ENCODE measurements around the gene STX16.

The STX16 gene

GRCh38 chr20:58714340-58714922, 63.3 kb downstream of the STX16 start:
- no peak for DNase-seq
- WGBS (ENCODE audit: extremely low coverage, insufficient coverage, low lambda C conversion rate): no CpG with 5 or more reads among the region's 16 CpGs
- Histone ChIP-seq H3K4me3 (ENCODE audit: low read length) (no peak overlapping the region), H2BK15ac (replicated peaks; ENCODE audit: low read depth) (no peak overlapping the region), H3K4ac (ENCODE audit: low read depth, low read length) (no peak overlapping the region), H3K27me3 (ENCODE audit: insufficient read depth, low read length, poor library complexity) (no peaks in the 10 kb centered on the region), H3K9ac (ENCODE audit: low read length) (no peak overlapping the region), H3K56ac (ENCODE audit: low read length) (no peak overlapping the region), H4K8ac (ENCODE audit: low read depth, low read length) (no peak overlapping the region), H2AK5ac (ENCODE audit: low read length) (no peak overlapping the region), H4K5ac (ENCODE audit: low read length) (no peak overlapping the region), H3K36me3 (ENCODE audit: control insufficient read depth, insufficient read depth, low read length) (no peaks in the 10 kb centered on the region), H3K27ac (ENCODE audit: low read depth, low read length) (no peak overlapping the region), H3K4me1 (ENCODE audit: control insufficient read depth, low read depth, low read length) (no peaks in the 10 kb centered on the region), H3K79me1 (ENCODE audit: low read length) (no peaks in the 10 kb centered on the region), H2BK120ac (ENCODE audit: low read depth, low read length) (no peak overlapping the region), H2BK5ac (ENCODE audit: low read length) (no peak overlapping the region), H3K4me2 (ENCODE audit: low read length) (no peak overlapping the region), H3K79me2 (ENCODE audit: control insufficient read depth, insufficient read depth, low read length) (no peaks in the 10 kb centered on the region), H3K23ac (ENCODE audit: low read length) (no peak overlapping the region), H3K18ac (ENCODE audit: low read length) (no peak overlapping the region)

- no peak overlapping the region for H3K9ac ChIP-seq (ENCODE audit: low read length)
- no peak overlapping the region for H2BK120ac ChIP-seq (ENCODE audit: low read depth, low read length)
- DNase-seq: no peak
- H3K56ac ChIP-seq (ENCODE audit: low read length): no peak overlapping the region
- H3K36me3 ChIP-seq (ENCODE audit: control insufficient read depth, insufficient read depth, low read length): no peaks in the 10 kb centered on the region
- no peak overlapping the region for H3K4me2 ChIP-seq (ENCODE audit: low read length)
- no CpG with 5 or more reads among the region's 14 CpGs for WGBS (ENCODE audit: extremely low coverage, insufficient coverage, low lambda C conversion rate)
- no peak overlapping the region for H3K4ac ChIP-seq (ENCODE audit: low read depth, low read length)
- no peak overlapping the region for H3K23ac ChIP-seq (ENCODE audit: low read length)
- no peaks in the 10 kb centered on the region for H3K79me2 ChIP-seq (ENCODE audit: control insufficient read depth, insufficient read depth, low read length)
- H3K79me1 ChIP-seq (ENCODE audit: low read length): no peaks in the 10 kb centered on the region
- no peaks in the 10 kb centered on the region for H3K4me1 ChIP-seq (ENCODE audit: control insufficient read depth, low read depth, low read length)
- H3K18ac ChIP-seq (ENCODE audit: low read length): no peak overlapping the region
- H3K27me3 ChIP-seq (ENCODE audit: insufficient read depth, low read length, poor library complexity): no peaks in the 10 kb centered on the region
- no peak overlapping the region for H4K5ac ChIP-seq (ENCODE audit: low read length)
- H3K4me3 ChIP-seq (ENCODE audit: low read length): no peak overlapping the region
- no peak overlapping the region for H2AK5ac ChIP-seq (ENCODE audit: low read length)
- H2BK5ac ChIP-seq (ENCODE audit: low read length): no peak overlapping the region
- H3K27ac ChIP-seq (ENCODE audit: low read depth, low read length): no peak overlapping the region
- no peak overlapping the region for H4K8ac ChIP-seq (ENCODE audit: low read depth, low read length)
- H2BK15ac ChIP-seq (replicated peaks; ENCODE audit: low read depth): no peak overlapping the region
Measured at GRCh38 chr20:58714923-58715351, 63.9 kb downstream of the STX16 start.

- Histone ChIP-seq H3K4me2 (ENCODE audit: low read length) (no peak overlapping the region), H3K79me1 (ENCODE audit: low read length) (no peaks in the 10 kb centered on the region), H2AK5ac (ENCODE audit: low read length) (no peak overlapping the region), H2BK120ac (ENCODE audit: low read depth, low read length) (no peak overlapping the region), H2BK5ac (ENCODE audit: low read length) (no peak overlapping the region), H3K56ac (ENCODE audit: low read length) (no peak overlapping the region), H3K4me1 (ENCODE audit: control insufficient read depth, low read depth, low read length) (no peaks in the 10 kb centered on the region), H2BK15ac (replicated peaks; ENCODE audit: low read depth) (no peak overlapping the region), H3K23ac (ENCODE audit: low read length) (no peak overlapping the region), H3K27ac (ENCODE audit: low read depth, low read length) (no peak overlapping the region), H3K18ac (ENCODE audit: low read length) (no peak overlapping the region), H4K5ac (ENCODE audit: low read length) (no peak overlapping the region), H3K36me3 (ENCODE audit: control insufficient read depth, insufficient read depth, low read length) (no peaks in the 10 kb centered on the region), H3K27me3 (ENCODE audit: insufficient read depth, low read length, poor library complexity) (no peaks in the 10 kb centered on the region), H4K8ac (ENCODE audit: low read depth, low read length) (no peak overlapping the region), H3K79me2 (ENCODE audit: control insufficient read depth, insufficient read depth, low read length) (no peaks in the 10 kb centered on the region), H3K4ac (ENCODE audit: low read depth, low read length) (no peak overlapping the region), H3K9ac (ENCODE audit: low read length) (no peak overlapping the region), H3K4me3 (ENCODE audit: low read length) (no peak overlapping the region)
- DNase-seq: no peak
- WGBS (ENCODE audit: extremely low coverage, insufficient coverage, low lambda C conversion rate): no CpG with 5 or more reads among the region's 11 CpGs
Measured at GRCh38 chr20:58715391-58715800, 64.3 kb downstream of the STX16 start.

GRCh38 chr20:58715801-58716475, 64.9 kb downstream of the STX16 start:
- H2AK5ac ChIP-seq (ENCODE audit: low read length): no peak overlapping the region
- no peak overlapping the region for H3K9ac ChIP-seq (ENCODE audit: low read length)
- no peak overlapping the region for H2BK15ac ChIP-seq (replicated peaks; ENCODE audit: low read depth)
- no peak overlapping the region for H3K4ac ChIP-seq (ENCODE audit: low read depth, low read length)
- no peak overlapping the region for H2BK5ac ChIP-seq (ENCODE audit: low read length)
- no peak overlapping the region for H2BK120ac ChIP-seq (ENCODE audit: low read depth, low read length)
- H3K18ac ChIP-seq (ENCODE audit: low read length): no peak overlapping the region
- H3K27ac ChIP-seq (ENCODE audit: low read depth, low read length): no peak overlapping the region
- H3K4me3 ChIP-seq (ENCODE audit: low read length): no peak overlapping the region
- no peaks in the 10 kb centered on the region for H3K79me1 ChIP-seq (ENCODE audit: low read length)
- no peak for DNase-seq
- H3K36me3 ChIP-seq (ENCODE audit: control insufficient read depth, insufficient read depth, low read length): no peaks in the 10 kb centered on the region
- no peaks in the 10 kb centered on the region for H3K79me2 ChIP-seq (ENCODE audit: control insufficient read depth, insufficient read depth, low read length)
- H3K4me1 ChIP-seq (ENCODE audit: control insufficient read depth, low read depth, low read length): no peaks in the 10 kb centered on the region
- no peak overlapping the region for H3K4me2 ChIP-seq (ENCODE audit: low read length)
- H4K5ac ChIP-seq (ENCODE audit: low read length): no peak overlapping the region
- no peak overlapping the region for H3K23ac ChIP-seq (ENCODE audit: low read length)
- no peak overlapping the region for H4K8ac ChIP-seq (ENCODE audit: low read depth, low read length)
- no peak overlapping the region for H3K56ac ChIP-seq (ENCODE audit: low read length)
- WGBS (ENCODE audit: extremely low coverage, insufficient coverage, low lambda C conversion rate): no CpG with 5 or more reads among the region's 18 CpGs
- no peaks in the 10 kb centered on the region for H3K27me3 ChIP-seq (ENCODE audit: insufficient read depth, low read length, poor library complexity)

- no peaks in the 10 kb centered on the region for H3K79me1 ChIP-seq (ENCODE audit: low read length)
- no peak overlapping the region for H3K56ac ChIP-seq (ENCODE audit: low read length)
- no peak overlapping the region for H4K8ac ChIP-seq (ENCODE audit: low read depth, low read length)
- no peak overlapping the region for H4K5ac ChIP-seq (ENCODE audit: low read length)
- H3K9ac ChIP-seq (ENCODE audit: low read length): no peak overlapping the region
- no peak overlapping the region for H3K27ac ChIP-seq (ENCODE audit: low read depth, low read length)
- no peak overlapping the region for H2BK15ac ChIP-seq (replicated peaks; ENCODE audit: low read depth)
- no peak overlapping the region for H2BK5ac ChIP-seq (ENCODE audit: low read length)
- no peaks in the 10 kb centered on the region for H3K79me2 ChIP-seq (ENCODE audit: control insufficient read depth, insufficient read depth, low read length)
- H3K4me3 ChIP-seq (ENCODE audit: low read length): no peak overlapping the region
- H3K18ac ChIP-seq (ENCODE audit: low read length): no peak overlapping the region
- H3K4me2 ChIP-seq (ENCODE audit: low read length): no peak overlapping the region
- H3K36me3 ChIP-seq (ENCODE audit: control insufficient read depth, insufficient read depth, low read length): no peaks in the 10 kb centered on the region
- no peaks in the 10 kb centered on the region for H3K4me1 ChIP-seq (ENCODE audit: control insufficient read depth, low read depth, low read length)
- no peak overlapping the region for H2BK120ac ChIP-seq (ENCODE audit: low read depth, low read length)
- H3K23ac ChIP-seq (ENCODE audit: low read length): no peak overlapping the region
- no peaks in the 10 kb centered on the region for H3K27me3 ChIP-seq (ENCODE audit: insufficient read depth, low read length, poor library complexity)
- WGBS (ENCODE audit: extremely low coverage, insufficient coverage, low lambda C conversion rate): no CpG with 5 or more reads among the region's 23 CpGs
- no peak overlapping the region for H3K4ac ChIP-seq (ENCODE audit: low read depth, low read length)
- DNase-seq: no peak
- no peak overlapping the region for H2AK5ac ChIP-seq (ENCODE audit: low read length)
Measured at GRCh38 chr20:58716476-58717277, 65.6 kb downstream of the STX16 start.

Data from mesendoderm (in vitro differentiated cells).